A549 (cell line): ENCODE results near the gene CARMIL3.

Experiments
- BHLHE40 ChIP-seq: IDR thresholded peaks from 2 replicates; pipeline ENCODE4 v1.6.1; 2012; ENCODE audit warnings: low read depth, low read length, inconsistent platforms
- CHD2 ChIP-seq: fragments of 150-350 bp; IDR thresholded peaks from 2 replicates; pipeline ENCODE4 v1.6.1; 2014; ENCODE audit warnings: low read length; ENCODE audit not compliant: partially characterized antibody
- CTCF ChIP-seq: fragments of >200 bp; sonication (Bioruptor Twin); formaldehyde crosslinking; IDR thresholded peaks from 3 replicates; pipeline ENCODE4 v1.5.1; 2016
- EP300 ChIP-seq, 2 experiments: fragments of >200 bp; sonication (Bioruptor Twin); formaldehyde crosslinking; IDR thresholded peaks; 2 replicates in 1 of 2; 3 replicates in 1 of 2; pipeline ENCODE4 v1.6.1; 2016 to 2017
- NR3C1 ChIP-seq: fragments of >200 bp; sonication (Bioruptor Twin); formaldehyde crosslinking; IDR thresholded peaks from 3 replicates; pipeline ENCODE4 v1.6.1; 2017
- POLR2A ChIP-seq: IDR thresholded peaks from 2 replicates; pipeline ENCODE4 v1.6.1; 2012; ENCODE audit warnings: mild to moderate bottlenecking, low read length
- RAD21 ChIP-seq, 2 experiments: fragments of >200 bp in 1 of 2; sonication (Bioruptor Twin) in 1 of 2; formaldehyde crosslinking in 1 of 2; IDR thresholded peaks in 1 of 2; conservative IDR thresholded peaks in 1 of 2; 2 replicates in 1 of 2; 3 replicates in 1 of 2; pipeline ENCODE4 v1.6.1; 2012 to 2018; ENCODE audit warnings: inconsistent platforms in 1 of 2
- RARB ChIP-seq: fragments of 250-450 bp; sonication (Bioruptor Pico); IDR thresholded peaks from 2 replicates; pipeline ENCODE4 v1.8.0; 2021; ENCODE audit warnings: mild to moderate bottlenecking, moderate library complexity
- TF ChIP-seq, protein P1 (sequence below): IDR thresholded peaks from 2 replicates; pipeline ENCODE4 v1.6.1; 2012; ENCODE audit warnings: low read depth, borderline replicate concordance

DNA sequence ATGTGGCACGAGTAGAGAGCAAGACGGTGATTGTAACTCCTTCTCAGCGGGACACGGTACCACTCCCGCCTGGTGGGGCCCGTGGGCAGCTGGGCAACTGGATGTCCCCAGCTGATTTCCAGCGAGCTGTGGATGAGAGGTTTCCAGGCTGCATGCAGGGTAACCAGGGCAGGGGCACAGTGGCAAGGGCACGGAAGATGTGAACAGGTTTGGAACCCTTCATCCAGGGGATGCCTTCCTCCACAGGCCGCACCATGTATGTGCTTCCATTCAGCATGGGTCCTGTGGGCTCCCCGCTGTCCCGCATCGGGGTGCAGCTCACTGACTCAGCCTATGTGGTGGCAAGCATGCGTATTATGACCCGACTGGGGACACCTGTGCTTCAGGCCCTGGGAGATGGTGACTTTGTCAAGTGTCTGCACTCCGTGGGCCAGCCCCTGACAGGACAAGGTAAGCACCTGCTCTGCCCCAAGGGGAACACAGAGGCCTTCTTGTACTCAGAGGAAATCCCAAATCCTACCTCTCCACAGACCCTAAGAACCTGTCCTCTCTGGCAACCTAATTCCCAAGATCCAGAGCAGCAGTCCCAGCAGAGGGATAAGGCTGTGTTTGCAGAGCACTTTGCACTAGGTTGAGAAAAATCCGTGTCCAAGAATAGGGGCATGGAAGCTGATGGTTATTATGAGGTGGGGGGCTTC lies 46.6 kb downstream of the CARMIL3 start:
- no peak for TF ChIP-seq CTCF
- TF ChIP-seq CHD2 = no peak
- TF ChIP-seq BHLHE40 = no peak
- no peak for TF ChIP-seq RARB (CRISPR knock-in tag)
- no peak for TF ChIP-seq RAD21 (conservative IDR thresholded peaks at IDR 0.05 in 1 of 2, IDR thresholded peaks at IDR 0.05 in 1 of 2)
- TF ChIP-seq, protein P1, sequence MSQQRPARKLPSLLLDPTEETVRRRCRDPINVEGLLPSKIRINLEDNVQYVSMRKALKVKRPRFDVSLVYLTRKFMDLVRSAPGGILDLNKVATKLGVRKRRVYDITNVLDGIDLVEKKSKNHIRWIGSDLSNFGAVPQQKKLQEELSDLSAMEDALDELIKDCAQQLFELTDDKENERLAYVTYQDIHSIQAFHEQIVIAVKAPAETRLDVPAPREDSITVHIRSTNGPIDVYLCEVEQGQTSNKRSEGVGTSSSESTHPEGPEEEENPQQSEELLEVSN = no peak
- TF ChIP-seq POLR2A = no peak
- no peak for TF ChIP-seq NR3C1
- no peak for TF ChIP-seq EP300 (IDR thresholded peaks at IDR 0.05)
